Raji (cell line): ENCODE results near the gene CASQ2.

Source experiments
- POLR2A ChIP-seq: IDR thresholded peaks from 2 replicates; pipeline ENCODE4 v1.6.1; 2011; ENCODE audit warnings: low read depth, low read length, control low read depth; ENCODE audit not compliant: insufficient read depth

The CASQ2 gene

DNA sequence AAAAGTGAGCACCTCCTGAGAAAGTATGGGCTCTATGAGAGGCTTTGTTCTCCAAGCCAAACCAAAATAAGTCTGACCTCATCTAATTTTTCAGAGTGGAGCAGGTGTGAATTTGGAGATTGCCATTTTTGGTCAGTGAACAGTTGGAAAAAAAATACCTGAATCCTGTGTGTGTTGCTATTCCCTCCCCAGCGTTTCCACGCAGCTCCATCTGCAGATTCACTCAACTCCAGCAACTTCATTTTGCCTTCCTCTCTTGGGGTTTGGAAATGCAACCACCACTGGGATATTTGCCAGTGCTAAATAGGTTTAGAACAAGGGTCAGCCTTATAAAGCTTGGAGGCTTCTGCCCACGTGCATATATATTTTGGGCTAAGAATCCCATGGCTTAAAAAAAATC, 11.2 kb downstream of the CASQ2 start:
- TF ChIP-seq POLR2A: no peak

GRCh38 chr1:115755456-115756370, 12.8 kb downstream of the CASQ2 start:
- no peak for TF ChIP-seq POLR2A

DNA sequence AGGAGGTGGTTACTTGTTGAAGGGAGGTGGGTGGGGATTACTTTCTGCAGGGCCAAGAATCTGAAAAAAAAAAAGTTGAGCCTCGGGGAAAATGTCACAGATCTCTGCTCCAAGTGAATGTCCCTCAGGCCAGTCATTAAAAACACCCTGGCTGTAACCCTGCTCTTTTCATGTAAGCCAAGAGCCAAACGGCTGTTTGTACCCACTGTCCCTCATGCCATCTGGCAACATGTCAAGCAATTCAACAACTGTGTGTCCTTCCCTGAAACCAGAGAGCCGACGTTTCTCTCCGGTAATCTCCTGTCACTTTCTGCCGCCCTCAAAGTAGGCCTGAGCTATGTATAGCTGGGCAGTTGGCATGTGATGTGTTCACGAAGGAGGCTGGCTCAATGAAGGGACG, 14.7 kb downstream of the CASQ2 start:
- no peak for TF ChIP-seq POLR2A

DNA sequence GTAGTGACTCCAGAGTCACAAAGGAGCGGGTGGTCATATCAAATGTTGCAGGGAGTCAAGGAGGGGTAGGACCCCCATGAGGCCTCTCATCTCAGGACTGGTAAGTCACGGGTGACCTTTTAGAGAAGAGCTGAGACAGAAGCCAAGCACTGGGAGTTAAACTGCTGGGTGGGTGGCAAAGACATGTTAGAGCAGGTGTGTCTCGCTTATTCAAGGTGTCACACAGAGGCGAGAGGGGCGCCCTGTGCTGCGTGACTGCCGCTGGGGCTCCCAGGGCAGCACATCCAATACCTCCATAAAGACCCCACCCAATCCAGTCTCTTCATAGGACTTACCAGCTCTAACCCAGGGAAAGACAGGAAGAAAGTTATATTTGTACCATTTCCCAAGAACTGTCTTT, 15.2 kb downstream of the CASQ2 start:
- no peak for TF ChIP-seq POLR2A

DNA sequence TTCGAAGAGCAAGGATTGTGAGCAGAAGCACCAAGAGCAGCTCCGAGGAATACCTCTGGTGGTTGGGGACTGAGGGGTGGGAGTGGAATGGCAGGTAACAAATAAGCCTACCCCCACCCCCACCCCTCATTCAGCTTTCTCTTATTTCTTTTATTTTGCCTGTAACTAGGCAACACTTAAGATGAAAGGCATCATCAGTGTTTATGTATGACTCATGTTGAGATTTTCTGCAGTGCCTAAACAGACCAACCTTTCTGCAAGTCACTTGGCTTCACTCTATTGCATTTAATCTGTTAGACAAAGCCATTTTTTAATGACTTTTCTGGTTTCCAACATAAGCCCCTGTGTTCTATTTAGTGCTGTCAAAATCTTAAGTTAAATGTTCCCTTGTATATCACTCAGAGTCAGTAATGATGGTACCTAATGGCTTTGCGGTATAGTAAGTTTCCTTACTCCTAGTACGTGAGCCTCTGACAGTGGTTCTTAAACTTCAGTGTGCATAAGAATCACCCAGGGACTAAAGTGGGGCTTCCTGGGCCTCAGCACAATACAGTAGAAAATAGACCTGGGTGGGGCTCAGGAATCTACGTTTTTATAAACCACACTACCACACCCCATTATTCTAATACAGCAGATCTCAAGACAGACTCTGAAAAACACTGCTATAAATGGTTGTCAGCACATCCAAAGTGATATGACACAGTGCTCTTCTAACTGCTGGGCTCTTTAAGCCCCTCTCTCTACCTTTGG, 19.9 kb downstream of the CASQ2 start:
- TF ChIP-seq POLR2A: no peak

- no peak for TF ChIP-seq POLR2A
These were observed 22.4 kb downstream of the CASQ2 start for GRCh38 chr1:115746021-115746690.

GRCh38 chr1:115744646-115745275, 23.8 kb downstream of the CASQ2 start:
- TF ChIP-seq POLR2A: no peak

- no peak for TF ChIP-seq POLR2A
These were observed 27.7 kb downstream of the CASQ2 start for GRCh38 chr1:115740811-115741210.

- TF ChIP-seq POLR2A: no peak
These were observed 36.2 kb downstream of the CASQ2 start for GRCh38 chr1:115732316-115732715.

DNA sequence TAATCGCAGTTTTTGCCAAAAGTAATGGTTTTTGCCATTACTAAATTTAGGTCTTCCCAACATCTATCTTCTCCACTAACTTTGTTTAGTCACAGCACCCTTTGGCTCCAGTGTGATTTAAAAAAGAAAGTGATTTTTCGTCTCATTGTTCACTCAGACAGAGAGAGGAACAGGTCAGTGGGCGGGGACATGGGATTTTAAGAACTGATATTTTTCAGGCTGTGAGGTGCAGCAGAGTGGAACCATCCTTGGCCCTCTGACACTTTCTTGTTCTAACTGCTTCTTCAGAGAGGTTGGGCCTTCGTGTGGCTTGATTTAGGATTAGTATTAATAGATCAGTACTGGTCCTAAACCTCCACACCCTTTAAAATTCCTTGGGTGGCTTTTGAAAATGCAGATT, 38.8 kb downstream of the CASQ2 start:
- TF ChIP-seq POLR2A: no peak

GRCh38 chr1:115728341-115728740, 40.2 kb downstream of the CASQ2 start:
- TF ChIP-seq POLR2A: no peak

DNA sequence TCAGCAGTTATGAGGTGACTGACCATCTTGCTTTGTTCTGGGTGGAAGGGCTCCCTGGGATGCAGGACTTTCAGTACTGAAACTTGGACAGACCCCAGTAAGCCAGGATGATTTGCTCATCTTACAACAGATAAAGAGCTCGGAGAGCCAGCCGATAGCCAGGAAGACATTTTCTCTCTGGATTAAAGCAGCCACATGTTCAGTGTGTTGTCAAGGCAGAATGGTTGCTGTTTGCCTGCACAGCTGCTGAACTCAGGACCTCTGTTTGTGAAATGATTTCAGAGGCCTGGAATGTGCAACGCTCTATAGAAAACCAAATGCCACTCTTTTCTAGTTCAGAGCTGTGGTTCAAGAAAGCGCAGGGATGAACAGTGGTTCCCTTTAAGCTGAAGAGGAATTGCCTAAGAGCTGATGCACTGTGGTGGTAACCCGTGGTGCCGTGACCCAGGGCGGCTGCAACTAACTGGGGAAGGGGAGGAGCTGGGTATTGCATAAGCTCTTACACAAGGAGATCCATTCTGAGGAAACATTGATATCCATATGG, 40.7 kb downstream of the CASQ2 start:
- TF ChIP-seq POLR2A: no peak

DNA sequence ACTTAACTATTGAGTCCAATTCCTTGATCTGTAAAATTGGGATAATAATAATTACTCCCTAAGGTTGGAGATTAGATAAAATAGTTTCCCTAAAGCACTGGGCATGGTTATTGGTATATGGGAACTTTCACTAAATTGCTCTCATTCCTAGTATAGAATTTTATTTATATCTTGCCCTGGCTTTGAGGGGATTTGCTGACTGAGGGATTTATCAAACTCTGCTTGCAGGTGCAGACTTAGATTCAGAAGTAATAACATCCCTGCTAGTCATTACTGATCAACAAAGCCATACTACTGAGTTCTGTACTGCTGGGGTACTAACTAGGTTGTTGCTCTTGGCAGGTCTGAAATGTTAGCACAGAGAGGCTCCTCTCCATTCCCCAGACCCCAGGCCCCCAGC, 41.9 kb downstream of the CASQ2 start:
- TF ChIP-seq POLR2A: no peak

GRCh38 chr1:115726161-115726560, 42.4 kb downstream of the CASQ2 start:
- no peak for TF ChIP-seq POLR2A

- no peak for TF ChIP-seq POLR2A
These were observed 42.9 kb downstream of the CASQ2 start for GRCh38 chr1:115725600-115725999.
